ENCODE measurements around the gene KLC3.

Gene KLC3

DNA sequence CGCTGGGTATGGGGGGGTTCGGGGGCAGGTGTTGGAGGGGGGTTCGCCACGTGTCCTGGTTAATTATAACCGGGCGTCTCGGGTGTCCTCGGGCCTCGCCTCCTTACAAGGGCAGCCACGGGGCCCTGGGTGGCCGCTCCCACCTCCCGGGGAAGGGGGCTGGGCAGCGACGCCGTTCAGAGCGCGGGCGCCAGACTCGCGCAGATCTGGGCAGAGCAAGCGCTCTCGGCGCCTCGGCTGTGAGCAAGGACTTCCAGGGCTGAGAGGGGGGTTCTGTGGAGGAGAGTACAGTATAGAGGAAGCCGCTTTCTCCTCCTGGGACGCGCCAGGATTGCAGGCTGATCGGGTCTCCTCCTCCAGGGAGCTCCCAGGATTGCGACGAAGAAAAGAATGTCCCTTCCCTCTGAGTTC lies 16.9 kb upstream of the KLC3 start:
- H3K4me3 ChIP-seq (ENCODE audit: low read depth, low read length, poor library complexity, severe bottlenecking) = no peak overlapping the region
- H3K4me1 ChIP-seq (ENCODE audit: insufficient read depth, low read length, severe bottlenecking) = peaks cover 14% of the 10 kb centered on the region
- H3K27me3 ChIP-seq (ENCODE audit: insufficient read depth, low read length) = peaks cover 15% of the 10 kb centered on the region; the same call in 1 of the 2 replicates
- H3K9me2 ChIP-seq (ENCODE audit: low read depth, low read length) = no peaks in the 10 kb centered on the region
- H3K79me2 ChIP-seq (ENCODE audit: insufficient read depth, low read length) = no peaks in the 10 kb centered on the region
- H3K9ac ChIP-seq (ENCODE audit: low read length) = no peak overlapping the region
- no peak overlapping the region for H2AFZ ChIP-seq (ENCODE audit: low read length)
- H3K4me2 ChIP-seq (ENCODE audit: low read length) = peak overlapping the region; percentile 26; the same call in 1 of the 2 replicates
- no peaks in the 10 kb centered on the region for H3K36me3 ChIP-seq (ENCODE audit: insufficient read depth, low read length)
- no peak overlapping the region for H3K27ac ChIP-seq (ENCODE audit: low read depth, low read length, poor library complexity, severe bottlenecking)
- TF ChIP-seq, protein P1, sequence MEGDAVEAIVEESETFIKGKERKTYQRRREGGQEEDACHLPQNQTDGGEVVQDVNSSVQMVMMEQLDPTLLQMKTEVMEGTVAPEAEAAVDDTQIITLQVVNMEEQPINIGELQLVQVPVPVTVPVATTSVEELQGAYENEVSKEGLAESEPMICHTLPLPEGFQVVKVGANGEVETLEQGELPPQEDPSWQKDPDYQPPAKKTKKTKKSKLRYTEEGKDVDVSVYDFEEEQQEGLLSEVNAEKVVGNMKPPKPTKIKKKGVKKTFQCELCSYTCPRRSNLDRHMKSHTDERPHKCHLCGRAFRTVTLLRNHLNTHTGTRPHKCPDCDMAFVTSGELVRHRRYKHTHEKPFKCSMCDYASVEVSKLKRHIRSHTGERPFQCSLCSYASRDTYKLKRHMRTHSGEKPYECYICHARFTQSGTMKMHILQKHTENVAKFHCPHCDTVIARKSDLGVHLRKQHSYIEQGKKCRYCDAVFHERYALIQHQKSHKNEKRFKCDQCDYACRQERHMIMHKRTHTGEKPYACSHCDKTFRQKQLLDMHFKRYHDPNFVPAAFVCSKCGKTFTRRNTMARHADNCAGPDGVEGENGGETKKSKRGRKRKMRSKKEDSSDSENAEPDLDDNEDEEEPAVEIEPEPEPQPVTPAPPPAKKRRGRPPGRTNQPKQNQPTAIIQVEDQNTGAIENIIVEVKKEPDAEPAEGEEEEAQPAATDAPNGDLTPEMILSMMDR (IDR thresholded peaks at IDR 0.05; ENCODE audit: low read length) = no peak
- TF ChIP-seq EZH2 (IDR thresholded peaks at IDR 0.05; ENCODE audit: borderline replicate concordance, low read length) = no peak
- no peaks in the 10 kb centered on the region for H3K9me3 ChIP-seq (ENCODE audit: low read length)
- no peaks in the 10 kb centered on the region for H4K20me1 ChIP-seq (ENCODE audit: insufficient read depth, low read length)
- no peaks in the 10 kb centered on the region for H3F3A ChIP-seq (ENCODE audit: insufficient read depth, low read length)

DNA sequence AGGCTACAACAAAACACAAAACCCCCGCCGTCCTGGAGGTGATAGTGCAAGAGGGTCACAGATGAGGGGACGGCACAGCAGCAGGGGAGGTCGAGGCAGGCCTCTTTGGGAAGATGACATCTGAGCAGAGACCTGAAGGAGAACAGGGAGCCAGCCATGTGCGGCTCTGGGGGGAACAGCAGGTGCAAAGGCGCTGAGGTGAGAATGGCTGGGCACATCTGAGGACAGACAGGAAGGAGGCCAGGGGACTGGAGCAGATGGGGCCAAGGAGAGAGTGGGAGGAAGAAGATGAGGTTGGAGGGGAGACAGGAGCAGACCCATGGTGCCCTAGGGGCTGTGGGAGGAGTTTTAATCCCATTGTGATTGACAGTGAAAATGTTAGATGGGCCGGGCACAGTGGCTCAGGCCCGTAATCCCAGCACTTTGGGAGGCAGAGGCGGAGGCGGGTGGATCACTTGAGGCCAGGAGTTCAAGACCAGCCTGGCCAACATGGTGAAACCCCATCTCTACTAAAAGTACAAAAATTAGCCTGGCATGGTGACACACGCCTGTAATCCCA lies 16.1 kb upstream of the KLC3 start:
- no peaks in the 10 kb centered on the region for H3K79me2 ChIP-seq (ENCODE audit: insufficient read depth, low read length)
- peaks cover 15% of the 10 kb centered on the region; the same call in 1 of the 2 replicates for H3K27me3 ChIP-seq (ENCODE audit: insufficient read depth, low read length)
- H3K9me2 ChIP-seq (ENCODE audit: low read depth, low read length) = no peaks in the 10 kb centered on the region
- no peak overlapping the region for H3K27ac ChIP-seq (ENCODE audit: low read depth, low read length, poor library complexity, severe bottlenecking)
- peaks cover 14% of the 10 kb centered on the region for H3K4me1 ChIP-seq (ENCODE audit: insufficient read depth, low read length, severe bottlenecking)
- H3K36me3 ChIP-seq (ENCODE audit: insufficient read depth, low read length) = no peaks in the 10 kb centered on the region
- no peaks in the 10 kb centered on the region for H3F3A ChIP-seq (ENCODE audit: insufficient read depth, low read length)
- TF ChIP-seq, protein P1 (IDR thresholded peaks at IDR 0.05; ENCODE audit: low read length) = no peak
- no peak for TF ChIP-seq EZH2 (IDR thresholded peaks at IDR 0.05; ENCODE audit: borderline replicate concordance, low read length)
- no peaks in the 10 kb centered on the region for H4K20me1 ChIP-seq (ENCODE audit: insufficient read depth, low read length)
- no peaks in the 10 kb centered on the region for H3K9me3 ChIP-seq (ENCODE audit: low read length)
- no peak overlapping the region for H3K4me3 ChIP-seq (ENCODE audit: low read depth, low read length, poor library complexity, severe bottlenecking)
- no peak overlapping the region for H3K4me2 ChIP-seq (ENCODE audit: low read length)
- no peak overlapping the region for H2AFZ ChIP-seq (ENCODE audit: low read length)
- H3K9ac ChIP-seq (ENCODE audit: low read length) = no peak overlapping the region

DNA sequence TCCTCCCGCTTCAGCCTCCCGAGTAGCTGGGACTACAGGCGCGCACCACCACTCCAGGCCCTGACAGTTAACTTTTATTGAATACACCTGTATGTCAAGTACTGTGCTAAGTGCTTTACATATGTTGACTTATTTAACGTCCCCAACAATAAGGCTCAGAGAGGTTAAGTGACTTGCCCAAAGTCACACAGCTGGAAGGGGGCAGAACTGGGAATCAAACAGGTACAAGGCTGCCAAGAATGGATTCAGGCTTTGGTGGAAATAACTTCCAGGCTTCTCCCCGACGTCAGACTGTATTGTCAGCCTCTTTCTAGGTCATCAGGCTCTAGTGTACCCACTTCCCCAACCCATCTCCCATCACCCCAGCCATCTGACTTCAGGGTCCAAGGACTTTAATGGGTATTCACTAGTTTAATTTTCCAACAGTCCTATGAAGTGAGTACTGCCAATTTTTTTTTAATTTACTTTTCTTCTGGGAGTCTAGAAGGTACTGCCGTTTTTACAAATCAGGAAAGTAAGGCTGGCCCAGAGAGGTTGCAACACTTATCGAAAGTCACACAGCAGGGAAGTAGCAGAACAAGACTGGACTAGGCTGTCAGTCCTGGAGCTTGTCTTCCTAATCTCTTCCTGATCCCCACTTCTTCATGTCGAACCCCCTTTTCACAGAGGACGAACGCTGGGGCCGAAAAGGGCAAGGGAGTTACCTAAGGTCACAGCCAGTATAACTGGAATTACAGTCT lies 13.0 kb upstream of the KLC3 start:
- H3K27ac ChIP-seq (ENCODE audit: low read depth, low read length, poor library complexity, severe bottlenecking) = no peak overlapping the region
- no peak overlapping the region for H3K9ac ChIP-seq (ENCODE audit: low read length)
- H3K9me3 ChIP-seq (ENCODE audit: low read length) = no peaks in the 10 kb centered on the region
- no peaks in the 10 kb centered on the region for H3K36me3 ChIP-seq (ENCODE audit: insufficient read depth, low read length)
- TF ChIP-seq EZH2 (IDR thresholded peaks at IDR 0.05; ENCODE audit: borderline replicate concordance, low read length) = no peak
- TF ChIP-seq, protein P1 (IDR thresholded peaks at IDR 0.05; ENCODE audit: low read length) = no peak
- no peak overlapping the region for H3K4me2 ChIP-seq (ENCODE audit: low read length)
- no peaks in the 10 kb centered on the region for H4K20me1 ChIP-seq (ENCODE audit: insufficient read depth, low read length)
- H3K9me2 ChIP-seq (ENCODE audit: low read depth, low read length) = no peaks in the 10 kb centered on the region
- no peak overlapping the region for H2AFZ ChIP-seq (ENCODE audit: low read length)
- H3K4me1 ChIP-seq (ENCODE audit: insufficient read depth, low read length, severe bottlenecking) = peaks cover 14% of the 10 kb centered on the region
- no peak overlapping the region for H3K4me3 ChIP-seq (ENCODE audit: low read depth, low read length, poor library complexity, severe bottlenecking)
- no peaks in the 10 kb centered on the region for H3F3A ChIP-seq (ENCODE audit: insufficient read depth, low read length)
- no peaks in the 10 kb centered on the region for H3K79me2 ChIP-seq (ENCODE audit: insufficient read depth, low read length)
- peaks cover 15% of the 10 kb centered on the region; the same call in 1 of the 2 replicates for H3K27me3 ChIP-seq (ENCODE audit: insufficient read depth, low read length)

All from OCI-LY1 (cell line).